Stomach (tissue), 4 donors: ENCODE measurements around the gene PLD2.

ENCODE experiments used
- POLR2A ChIP-seq, 4 donors: fragments of 450-650 bp; IDR thresholded peaks; one replicate each; pipeline ENCODE4 v1.6.1; 2016; ENCODE audit warnings: antibody characterized with exemption in 4 of 4, control low read depth in 2 of 4, mild to moderate bottlenecking in 1 of 4, moderate library complexity in 1 of 4
- POLR2AphosphoS5 ChIP-seq, 3 donors: sonication (generic); formaldehyde crosslinking; IDR thresholded peaks; one replicate each; pipeline ENCODE4 v1.6.1; 2016; ENCODE audit warnings: antibody characterized with exemption in 3 of 3
- TF ChIP-seq, protein P1 (sequence below), 7 experiments: fragments of 450-650 bp in 4 of 7; fragments of 200-600 bp in 3 of 7; sonication (generic) in 3 of 7; IDR thresholded peaks; one replicate each; pipeline ENCODE4 v1.5.1; 2016 to 2019; ENCODE audit warnings: antibody characterized with exemption in 7 of 7, control low read depth in 2 of 7, mild to moderate bottlenecking in 1 of 7

DNA sequence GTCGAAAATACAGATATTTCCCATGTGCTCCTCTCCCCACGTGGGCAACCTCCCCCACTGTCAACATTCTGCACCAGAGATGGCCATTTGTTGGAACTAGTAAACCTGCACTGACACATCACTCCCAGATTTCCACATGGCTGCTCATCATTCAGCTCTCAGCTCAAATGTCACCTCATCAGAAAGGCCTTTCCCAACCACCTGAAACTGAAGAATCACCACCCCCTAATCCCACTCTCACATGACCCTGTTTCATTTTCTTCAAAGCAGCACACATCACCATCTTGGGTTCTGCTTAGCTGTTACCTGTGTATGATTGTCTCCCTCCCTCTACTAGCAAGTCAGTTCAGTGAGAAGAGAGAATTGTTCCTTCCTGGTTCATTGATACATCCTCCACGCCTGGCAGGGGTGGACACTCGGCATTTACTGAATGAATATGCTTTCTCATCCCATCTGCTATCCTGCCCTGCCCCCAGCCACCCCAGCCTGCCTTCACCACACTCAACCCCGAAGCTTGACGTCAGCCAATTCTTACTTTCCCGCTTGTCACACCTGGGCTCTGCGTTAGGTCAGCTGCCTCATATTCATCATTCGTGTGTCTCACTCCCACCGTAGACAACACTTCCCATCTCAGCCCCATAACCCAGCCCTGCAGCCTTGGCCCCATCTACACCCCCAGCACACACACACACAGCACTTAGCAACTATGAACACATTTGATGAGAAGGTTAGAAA lies 6.3 kb upstream of the PLD2 start:
- TF ChIP-seq, protein P1, sequence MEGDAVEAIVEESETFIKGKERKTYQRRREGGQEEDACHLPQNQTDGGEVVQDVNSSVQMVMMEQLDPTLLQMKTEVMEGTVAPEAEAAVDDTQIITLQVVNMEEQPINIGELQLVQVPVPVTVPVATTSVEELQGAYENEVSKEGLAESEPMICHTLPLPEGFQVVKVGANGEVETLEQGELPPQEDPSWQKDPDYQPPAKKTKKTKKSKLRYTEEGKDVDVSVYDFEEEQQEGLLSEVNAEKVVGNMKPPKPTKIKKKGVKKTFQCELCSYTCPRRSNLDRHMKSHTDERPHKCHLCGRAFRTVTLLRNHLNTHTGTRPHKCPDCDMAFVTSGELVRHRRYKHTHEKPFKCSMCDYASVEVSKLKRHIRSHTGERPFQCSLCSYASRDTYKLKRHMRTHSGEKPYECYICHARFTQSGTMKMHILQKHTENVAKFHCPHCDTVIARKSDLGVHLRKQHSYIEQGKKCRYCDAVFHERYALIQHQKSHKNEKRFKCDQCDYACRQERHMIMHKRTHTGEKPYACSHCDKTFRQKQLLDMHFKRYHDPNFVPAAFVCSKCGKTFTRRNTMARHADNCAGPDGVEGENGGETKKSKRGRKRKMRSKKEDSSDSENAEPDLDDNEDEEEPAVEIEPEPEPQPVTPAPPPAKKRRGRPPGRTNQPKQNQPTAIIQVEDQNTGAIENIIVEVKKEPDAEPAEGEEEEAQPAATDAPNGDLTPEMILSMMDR (IDR thresholded peaks at IDR 0.05), result no peak
- no peak for TF ChIP-seq POLR2A (IDR thresholded peaks at IDR 0.05)
- TF ChIP-seq POLR2AphosphoS5 (IDR thresholded peaks at IDR 0.05), result no peak
